GM15510 (cell line): ENCODE data around the gene NFILZ.

ENCODE experiments used
- POLR2A ChIP-seq: IDR thresholded peaks from 3 replicates; pipeline ENCODE4 v1.6.1; 2011; ENCODE audit warnings: borderline replicate concordance; ENCODE audit not compliant: insufficient read length; ENCODE audit errors: extremely low read depth

The NFILZ gene

DNA sequence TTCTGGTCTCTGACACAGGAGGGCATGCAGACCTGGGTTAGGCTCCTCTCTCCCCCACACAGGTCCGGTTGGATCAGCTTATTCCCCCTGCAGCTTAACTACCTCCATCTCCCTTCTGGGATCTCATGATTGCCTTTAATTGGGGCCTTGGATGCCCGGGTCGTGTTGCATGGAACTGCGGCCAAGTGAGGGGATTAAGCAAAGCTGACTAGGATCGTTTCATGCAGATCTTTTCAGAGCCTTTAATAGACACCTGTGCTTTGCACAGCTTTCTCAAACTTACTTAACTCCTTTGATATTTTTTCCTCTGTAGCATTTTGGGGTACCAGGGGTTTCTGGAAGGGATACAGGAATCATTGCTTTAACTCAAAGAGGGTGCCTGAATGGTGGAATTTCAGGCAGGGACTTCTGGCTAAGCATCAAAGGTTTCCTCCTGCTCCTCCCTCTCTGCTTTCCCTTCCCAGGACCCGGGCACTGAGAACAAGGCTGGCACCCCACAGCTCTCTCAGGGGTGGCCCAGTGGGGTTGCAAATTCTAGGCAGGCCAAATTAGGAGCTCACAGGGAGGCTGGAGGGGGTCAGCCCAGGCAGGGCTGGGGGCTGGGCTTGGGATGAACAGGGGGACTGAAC lies 477 bp downstream of the NFILZ start:
- no peak for TF ChIP-seq POLR2A

DNA sequence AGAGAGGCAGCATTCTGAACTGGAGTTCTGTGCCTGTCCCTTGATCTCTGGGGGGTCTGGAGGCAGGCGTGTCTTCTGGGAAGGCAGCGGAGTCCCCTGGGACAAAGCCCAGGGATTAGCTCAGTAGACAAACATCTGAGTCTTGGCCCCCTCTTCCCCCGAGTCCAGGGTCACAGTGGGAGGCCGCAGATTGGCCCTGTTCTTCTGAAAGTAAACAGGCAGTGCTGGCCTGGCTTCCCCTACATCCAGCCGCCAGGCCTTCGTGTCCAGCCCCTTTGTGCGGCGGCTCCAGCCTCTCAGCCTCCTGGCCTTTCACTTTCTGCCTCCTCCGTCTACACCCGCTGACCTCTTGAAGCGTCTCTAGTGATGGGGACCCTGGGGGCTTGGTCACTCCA lies 989 bp downstream of the NFILZ start:
- TF ChIP-seq POLR2A: no peak

DNA sequence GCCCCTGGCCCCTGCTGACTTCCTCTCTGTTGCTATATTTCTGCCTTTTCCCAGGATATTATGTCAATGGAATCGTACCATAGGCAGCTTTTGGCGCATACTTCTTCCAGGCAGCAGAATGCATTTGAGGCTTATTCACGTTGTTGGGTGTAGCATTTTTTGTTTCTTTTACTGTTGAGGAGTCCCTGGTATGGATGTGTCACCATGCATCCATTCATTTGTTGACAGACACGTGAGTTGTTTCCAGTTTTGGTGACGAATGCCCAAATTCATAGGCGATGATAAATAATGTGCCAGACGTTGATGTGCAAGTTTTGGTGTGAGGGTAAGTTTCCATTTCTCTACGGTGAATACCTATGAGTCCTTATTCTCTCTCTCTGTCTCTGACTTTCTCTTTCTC lies 5.0 kb downstream of the NFILZ start:
- TF ChIP-seq POLR2A: no peak

GRCh38 chr19:8638078-8638619 lies 7.7 kb downstream of the NFILZ start:
- no peak for TF ChIP-seq POLR2A

- TF ChIP-seq POLR2A: no peak
These were observed 9.5 kb downstream of the NFILZ start for GRCh38 chr19:8639821-8640401.

DNA sequence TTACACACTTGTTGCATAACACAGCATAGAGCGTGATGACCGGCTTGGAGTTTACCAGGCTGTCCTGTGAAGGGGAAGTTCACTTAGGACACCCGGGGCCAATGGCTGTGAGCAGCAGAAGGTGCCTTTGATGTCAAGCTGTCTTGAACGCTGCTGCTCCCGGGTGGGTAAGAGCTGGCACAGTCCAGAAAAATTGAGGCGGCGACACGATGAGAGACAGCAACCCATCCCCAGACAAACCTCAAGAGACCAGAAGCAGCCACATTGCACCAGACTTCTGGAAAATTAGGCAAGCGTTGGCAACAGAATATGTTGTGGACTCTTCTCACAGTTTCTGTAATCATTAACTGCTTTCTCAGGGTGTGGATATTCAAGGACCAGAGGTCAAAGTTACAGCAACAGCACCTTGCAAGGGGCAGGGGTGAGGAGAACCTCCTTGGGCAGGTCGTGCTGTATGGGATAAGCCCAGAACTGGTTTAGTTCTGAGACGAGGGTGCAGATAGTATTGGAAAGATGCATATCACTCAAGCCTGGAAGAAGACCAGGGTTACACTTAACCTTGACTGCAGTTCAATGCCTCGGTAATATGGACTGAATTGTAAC lies 10.1 kb downstream of the NFILZ start:
- TF ChIP-seq POLR2A: no peak

DNA sequence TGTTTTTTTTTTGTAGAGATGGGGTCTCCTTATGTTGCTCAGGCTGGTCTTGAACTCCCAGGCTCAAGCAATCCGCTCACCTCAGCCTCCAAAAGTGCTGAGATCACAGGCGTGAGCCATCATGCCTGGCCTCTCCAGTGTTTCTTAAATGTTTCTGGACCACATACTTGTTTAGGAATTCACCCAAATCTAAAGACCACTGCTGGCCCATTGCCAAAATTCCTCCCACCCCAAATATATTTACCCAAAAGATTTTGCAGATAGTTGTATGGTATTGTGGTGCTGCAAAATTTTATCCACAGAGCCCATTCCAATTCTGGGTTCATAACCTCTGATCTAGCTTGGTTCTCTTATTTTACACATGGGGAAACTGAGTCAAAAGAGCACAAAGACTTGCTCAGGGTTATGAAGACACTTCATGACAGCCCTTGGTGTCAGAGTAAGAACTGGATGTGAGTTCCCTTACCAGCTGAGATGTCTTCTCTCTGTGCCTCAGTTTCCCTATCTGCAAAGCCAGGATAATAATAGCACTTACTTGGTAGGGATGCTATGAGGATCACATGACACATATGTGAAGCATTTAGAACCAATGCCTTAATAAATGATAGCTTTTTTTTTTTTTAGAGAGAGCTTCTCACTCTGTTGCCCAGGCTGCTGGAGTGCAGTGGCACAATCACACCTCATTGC lies 10.9 kb downstream of the NFILZ start:
- TF ChIP-seq POLR2A: no peak

GRCh38 chr19:8641908-8642547 lies 11.6 kb downstream of the NFILZ start:
- TF ChIP-seq POLR2A: no peak

- no peak for TF ChIP-seq POLR2A
These were observed 12.1 kb downstream of the NFILZ start for GRCh38 chr19:8642561-8642960.

- TF ChIP-seq POLR2A: no peak
These were observed 13.6 kb downstream of the NFILZ start for GRCh38 chr19:8643860-8644653.

DNA sequence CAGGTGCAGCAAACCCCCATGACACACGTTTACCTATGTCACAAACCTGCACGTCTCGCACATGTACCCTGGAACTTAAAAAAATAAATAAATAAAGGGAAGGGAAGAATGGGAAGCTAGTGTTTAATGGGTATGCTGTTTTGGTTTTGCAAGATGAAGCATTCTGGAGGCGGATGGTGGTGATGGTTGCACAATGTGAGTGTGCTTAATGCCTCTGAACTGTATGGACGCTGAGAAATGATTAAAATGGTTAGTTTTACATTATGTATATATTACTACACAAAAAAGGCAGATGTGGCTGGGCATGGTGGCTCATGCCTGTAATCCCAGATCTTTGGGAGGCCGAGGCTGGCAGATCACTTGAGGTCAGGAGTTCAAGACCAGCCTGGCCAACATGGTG lies 17.8 kb downstream of the NFILZ start:
- no peak for TF ChIP-seq POLR2A

- no peak for TF ChIP-seq POLR2A
These were observed 24.3 kb downstream of the NFILZ start for GRCh38 chr19:8654591-8655339.

DNA sequence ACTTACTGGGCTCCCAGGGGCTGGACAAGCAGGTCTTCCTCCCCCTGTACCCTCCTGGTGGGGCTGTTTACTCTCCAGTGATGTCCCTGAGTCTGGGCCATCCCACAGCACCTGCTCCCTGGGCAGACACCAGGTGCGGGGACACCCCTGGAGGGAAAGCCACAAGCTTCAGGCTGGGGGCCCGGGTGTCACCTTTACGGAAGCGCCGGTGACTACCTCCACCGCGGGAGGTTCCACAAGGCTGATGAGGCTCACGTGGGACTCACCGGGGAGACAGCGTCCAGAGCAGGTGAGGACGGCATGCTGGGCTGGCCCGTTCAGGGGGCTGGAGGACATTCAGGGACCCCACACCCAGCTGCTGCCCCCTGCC lies 24.9 kb downstream of the NFILZ start:
- TF ChIP-seq POLR2A: no peak

DNA sequence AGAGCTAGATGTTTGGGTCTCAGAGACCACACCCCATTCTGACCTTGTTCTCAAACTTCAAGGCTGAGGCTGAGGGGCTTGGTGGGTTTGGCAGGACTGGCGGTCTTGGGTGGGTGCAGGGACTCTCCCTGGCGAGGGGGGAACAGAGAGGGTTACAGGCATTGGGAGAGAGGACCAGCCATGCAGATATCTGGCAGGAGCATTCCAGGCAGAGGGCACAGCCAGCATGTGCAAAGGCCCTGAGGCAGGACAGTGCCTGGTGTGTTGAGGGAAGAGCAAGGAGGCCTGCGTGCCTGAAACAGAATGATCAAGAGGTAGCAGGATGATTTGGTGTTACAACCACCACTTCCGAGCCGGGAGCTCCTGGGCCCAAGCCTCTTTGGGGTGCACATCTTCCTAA lies 27.4 kb downstream of the NFILZ start:
- no peak for TF ChIP-seq POLR2A
